ENCODE measurements around the gene ANKRD17. TPM values are rescaled to one million over a fixed set of nuclear protein-coding genes. Genes with fewer than 3 reads are reported as not detected.

Gene ANKRD17
- total and polyA plus RNA-seq, 9 of the 15 experiments (the other 6 are each of a cell fraction or from before 2014, with no cell fraction given), result 25.5 to 86.9 (median 52.2) TPM

GRCh38 chr4:73069338-73070073 is 189.1 kb downstream of the ANKRD17 start, which contains the start of gene COX18 (continued):
- TF ChIP-seq, protein P1, sequence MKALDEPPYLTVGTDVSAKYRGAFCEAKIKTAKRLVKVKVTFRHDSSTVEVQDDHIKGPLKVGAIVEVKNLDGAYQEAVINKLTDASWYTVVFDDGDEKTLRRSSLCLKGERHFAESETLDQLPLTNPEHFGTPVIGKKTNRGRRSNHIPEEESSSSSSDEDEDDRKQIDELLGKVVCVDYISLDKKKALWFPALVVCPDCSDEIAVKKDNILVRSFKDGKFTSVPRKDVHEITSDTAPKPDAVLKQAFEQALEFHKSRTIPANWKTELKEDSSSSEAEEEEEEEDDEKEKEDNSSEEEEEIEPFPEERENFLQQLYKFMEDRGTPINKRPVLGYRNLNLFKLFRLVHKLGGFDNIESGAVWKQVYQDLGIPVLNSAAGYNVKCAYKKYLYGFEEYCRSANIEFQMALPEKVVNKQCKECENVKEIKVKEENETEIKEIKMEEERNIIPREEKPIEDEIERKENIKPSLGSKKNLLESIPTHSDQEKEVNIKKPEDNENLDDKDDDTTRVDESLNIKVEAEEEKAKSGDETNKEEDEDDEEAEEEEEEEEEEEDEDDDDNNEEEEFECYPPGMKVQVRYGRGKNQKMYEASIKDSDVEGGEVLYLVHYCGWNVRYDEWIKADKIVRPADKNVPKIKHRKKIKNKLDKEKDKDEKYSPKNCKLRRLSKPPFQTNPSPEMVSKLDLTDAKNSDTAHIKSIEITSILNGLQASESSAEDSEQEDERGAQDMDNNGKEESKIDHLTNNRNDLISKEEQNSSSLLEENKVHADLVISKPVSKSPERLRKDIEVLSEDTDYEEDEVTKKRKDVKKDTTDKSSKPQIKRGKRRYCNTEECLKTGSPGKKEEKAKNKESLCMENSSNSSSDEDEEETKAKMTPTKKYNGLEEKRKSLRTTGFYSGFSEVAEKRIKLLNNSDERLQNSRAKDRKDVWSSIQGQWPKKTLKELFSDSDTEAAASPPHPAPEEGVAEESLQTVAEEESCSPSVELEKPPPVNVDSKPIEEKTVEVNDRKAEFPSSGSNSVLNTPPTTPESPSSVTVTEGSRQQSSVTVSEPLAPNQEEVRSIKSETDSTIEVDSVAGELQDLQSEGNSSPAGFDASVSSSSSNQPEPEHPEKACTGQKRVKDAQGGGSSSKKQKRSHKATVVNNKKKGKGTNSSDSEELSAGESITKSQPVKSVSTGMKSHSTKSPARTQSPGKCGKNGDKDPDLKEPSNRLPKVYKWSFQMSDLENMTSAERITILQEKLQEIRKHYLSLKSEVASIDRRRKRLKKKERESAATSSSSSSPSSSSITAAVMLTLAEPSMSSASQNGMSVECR (CRISPR knock-in tag; IDR thresholded peaks at IDR 0.05), result peak; percentile 94
- TF ChIP-seq XRCC5 (IDR thresholded peaks at IDR 0.05; ENCODE audit: low read depth, low read length), result no peak
- no peak for TF ChIP-seq POLR3G (IDR thresholded peaks at IDR 0.05; ENCODE audit: extremely low read depth, insufficient read length, insufficient replicate concordance)
- TF ChIP-seq ILK (tag; IDR thresholded peaks at IDR 0.05; ENCODE audit: borderline replicate concordance, low read depth), result no peak
- TF ChIP-seq ESRRB (CRISPR knock-in tag; IDR thresholded peaks at IDR 0.05; ENCODE audit: borderline replicate concordance), result no peak
- TF ChIP-seq, protein P2, sequence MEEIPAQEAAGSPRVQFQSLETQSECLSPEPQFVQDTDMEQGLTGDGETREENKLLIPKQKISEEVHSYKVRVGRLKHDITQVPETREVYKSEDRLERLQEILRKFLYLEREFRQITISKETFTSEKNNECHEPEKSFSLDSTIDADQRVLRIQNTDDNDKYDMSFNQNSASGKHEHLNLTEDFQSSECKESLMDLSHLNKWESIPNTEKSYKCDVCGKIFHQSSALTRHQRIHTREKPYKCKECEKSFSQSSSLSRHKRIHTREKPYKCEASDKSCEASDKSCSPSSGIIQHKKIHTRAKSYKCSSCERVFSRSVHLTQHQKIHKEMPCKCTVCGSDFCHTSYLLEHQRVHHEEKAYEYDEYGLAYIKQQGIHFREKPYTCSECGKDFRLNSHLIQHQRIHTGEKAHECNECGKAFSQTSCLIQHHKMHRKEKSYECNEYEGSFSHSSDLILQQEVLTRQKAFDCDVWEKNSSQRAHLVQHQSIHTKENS (CRISPR knock-in tag; IDR thresholded peaks at IDR 0.05), result no peak
- peak; percentile 3; the same call in 1 of the 2 replicates for TF ChIP-seq STAT5A (IDR thresholded peaks at IDR 0.05; ENCODE audit: borderline replicate concordance, low read length)
- TF ChIP-seq, protein P3, sequence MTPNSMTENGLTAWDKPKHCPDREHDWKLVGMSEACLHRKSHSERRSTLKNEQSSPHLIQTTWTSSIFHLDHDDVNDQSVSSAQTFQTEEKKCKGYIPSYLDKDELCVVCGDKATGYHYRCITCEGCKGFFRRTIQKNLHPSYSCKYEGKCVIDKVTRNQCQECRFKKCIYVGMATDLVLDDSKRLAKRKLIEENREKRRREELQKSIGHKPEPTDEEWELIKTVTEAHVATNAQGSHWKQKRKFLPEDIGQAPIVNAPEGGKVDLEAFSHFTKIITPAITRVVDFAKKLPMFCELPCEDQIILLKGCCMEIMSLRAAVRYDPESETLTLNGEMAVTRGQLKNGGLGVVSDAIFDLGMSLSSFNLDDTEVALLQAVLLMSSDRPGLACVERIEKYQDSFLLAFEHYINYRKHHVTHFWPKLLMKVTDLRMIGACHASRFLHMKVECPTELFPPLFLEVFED (CRISPR knock-in tag; conservative IDR thresholded peaks at IDR 0.05), result no peak
- no peak; the same call in 1 of the 2 replicates for TF ChIP-seq SMARCE1 (IDR thresholded peaks at IDR 0.05)
- no peak for TF ChIP-seq EZH2 (IDR thresholded peaks at IDR 0.05; ENCODE audit: borderline replicate concordance, low read depth, low read length)
- no peak for TF ChIP-seq ZNF717 (CRISPR knock-in tag; IDR thresholded peaks at IDR 0.05)
- 0 out of 2 replicates have a peak, but pooled peaks have one; percentile 3 for TF ChIP-seq ZNF384 (IDR thresholded peaks at IDR 0.05; ENCODE audit: low read depth, low read length)
- no peak for TF ChIP-seq PPARD (CRISPR knock-in tag; IDR thresholded peaks at IDR 0.05)
- TF ChIP-seq POLR2B (IDR thresholded peaks at IDR 0.05; ENCODE audit: low read depth, partially characterized antibody), result peak; percentile 85
- no peak for TF ChIP-seq SRSF9 (IDR thresholded peaks at IDR 0.05; ENCODE audit: borderline replicate concordance, low read depth, low read length)
- TF ChIP-seq, protein P4, sequence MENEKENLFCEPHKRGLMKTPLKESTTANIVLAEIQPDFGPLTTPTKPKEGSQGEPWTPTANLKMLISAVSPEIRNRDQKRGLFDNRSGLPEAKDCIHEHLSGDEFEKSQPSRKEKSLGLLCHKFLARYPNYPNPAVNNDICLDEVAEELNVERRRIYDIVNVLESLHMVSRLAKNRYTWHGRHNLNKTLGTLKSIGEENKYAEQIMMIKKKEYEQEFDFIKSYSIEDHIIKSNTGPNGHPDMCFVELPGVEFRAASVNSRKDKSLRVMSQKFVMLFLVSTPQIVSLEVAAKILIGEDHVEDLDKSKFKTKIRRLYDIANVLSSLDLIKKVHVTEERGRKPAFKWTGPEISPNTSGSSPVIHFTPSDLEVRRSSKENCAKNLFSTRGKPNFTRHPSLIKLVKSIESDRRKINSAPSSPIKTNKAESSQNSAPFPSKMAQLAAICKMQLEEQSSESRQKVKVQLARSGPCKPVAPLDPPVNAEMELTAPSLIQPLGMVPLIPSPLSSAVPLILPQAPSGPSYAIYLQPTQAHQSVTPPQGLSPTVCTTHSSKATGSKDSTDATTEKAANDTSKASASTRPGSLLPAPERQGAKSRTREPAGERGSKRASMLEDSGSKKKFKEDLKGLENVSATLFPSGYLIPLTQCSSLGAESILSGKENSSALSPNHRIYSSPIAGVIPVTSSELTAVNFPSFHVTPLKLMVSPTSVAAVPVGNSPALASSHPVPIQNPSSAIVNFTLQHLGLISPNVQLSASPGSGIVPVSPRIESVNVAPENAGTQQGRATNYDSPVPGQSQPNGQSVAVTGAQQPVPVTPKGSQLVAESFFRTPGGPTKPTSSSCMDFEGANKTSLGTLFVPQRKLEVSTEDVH (IDR thresholded peaks at IDR 0.05; ENCODE audit: low read depth, partially characterized antibody), result peak; percentile 93
- TF ChIP-seq SRSF7 (optimal IDR thresholded peaks at IDR 0.05; ENCODE audit: low read depth, low read length), result no peak
- no peak for TF ChIP-seq ZNF699 (CRISPR knock-in tag; IDR thresholded peaks at IDR 0.05; ENCODE audit: insufficient replicate concordance)
